Stimulated activated CD4-positive, alpha-beta T cell treated with anti-CD3 and anti-CD28 coated beads, Interleukin-4, amount 100 ng/mL, for 24 hours (primary cell): ENCODE data around the gene SPRR1A.

Source experiments
- DNase-seq: peaks from one replicate; pipeline ENCODE4 v3.0.0-alpha.2; 2020

Gene SPRR1A

GRCh38 chr1:153032677-153033308 is 48.9 kb downstream of the SPRR1A start:
- DNase-seq: no peak

- DNase-seq: no peak
Observed at GRCh38 chr1:153035211-153035610, 51.3 kb downstream of the SPRR1A start.
